Liver (tissue), 9 donors: ENCODE results near the gene RACGAP1. TPM values are rescaled to one million over a fixed set of nuclear protein-coding genes. Genes with fewer than 3 reads are reported as not detected.
A peak's percentile ranks its signal among the peaks of the same experiment; 100 is the strongest.

Experiments used
- DNase-seq: peaks from one replicate; pipeline ENCODE4 v3.0.0-alpha.2; 2017; ENCODE audit warnings: low spot score
- H3K27ac ChIP-seq, 2 donors: one replicate each; pipeline ENCODE4 v1.7.0; 2013; ENCODE audit warnings: inconsistent platforms in 2 of 2, low read length in 2 of 2, control low read depth in 1 of 2, low read depth in 1 of 2, mild to moderate bottlenecking in 1 of 2
- H3K27me3 ChIP-seq, 4 donors: one replicate each; pipeline versions ENCODE4 v1.6.1 to v1.7.0; 2013; ENCODE audit warnings: low read length in 3 of 4, inconsistent platforms in 1 of 4, mild to moderate bottlenecking in 1 of 4, moderate library complexity in 1 of 4; ENCODE audit not compliant: control insufficient read depth in 4 of 4, insufficient read depth in 4 of 4
- H3K36me3 ChIP-seq, 4 donors: one replicate each; pipeline versions ENCODE4 v1.6.1 to v1.7.0; 2013; ENCODE audit warnings: low read length in 3 of 4, mild to moderate bottlenecking in 3 of 4, low read depth in 1 of 4, moderate library complexity in 1 of 4; ENCODE audit not compliant: control insufficient read depth in 4 of 4, insufficient read depth in 3 of 4
- H3K4me1 ChIP-seq, 4 donors: one replicate each; pipeline versions ENCODE4 v1.6.1 to v1.7.0; 2013; ENCODE audit warnings: low read length in 3 of 4, mild to moderate bottlenecking in 3 of 4, moderate library complexity in 1 of 4; ENCODE audit not compliant: control insufficient read depth in 4 of 4, insufficient read depth in 4 of 4
- H3K4me3 ChIP-seq, 3 donors: one replicate each; pipeline versions ENCODE4 v1.6.1 to v1.7.0; 2013; ENCODE audit warnings: low read length in 3 of 3, control low read depth in 1 of 3, low read depth in 1 of 3, mild to moderate bottlenecking in 1 of 3
- H3K9ac ChIP-seq, 2 donors: one replicate each; pipeline ENCODE4 v1.7.0; 2013; ENCODE audit warnings: low read length in 2 of 2, mild to moderate bottlenecking in 2 of 2, moderate library complexity in 2 of 2, control low read depth in 1 of 2, low read depth in 1 of 2
- H3K9me3 ChIP-seq, 4 donors: one replicate each; pipeline versions ENCODE4 v1.6.1 to v1.7.0; 2013; ENCODE audit warnings: low read length in 3 of 4; ENCODE audit not compliant: control insufficient read depth in 4 of 4
- FOXA1 ChIP-seq: IDR thresholded peaks from 2 replicates; pipeline ENCODE4 v1.6.1; 2016; ENCODE audit warnings: antibody characterized with exemption
- FOXA2 ChIP-seq: IDR thresholded peaks from 2 replicates; pipeline ENCODE4 v1.6.1; 2016; ENCODE audit warnings: antibody characterized with exemption
- GABPA ChIP-seq, 2 donors: IDR thresholded peaks in 1 of 2; conservative IDR thresholded peaks in 1 of 2; 2 replicates each; pipeline ENCODE4 v1.6.1; 2016; ENCODE audit warnings: antibody characterized with exemption in 2 of 2, mild to moderate bottlenecking in 1 of 2, moderate library complexity in 1 of 2
- HNF4A ChIP-seq, 2 donors: conservative IDR thresholded peaks; 2 replicates each; pipeline ENCODE4 v1.6.1; 2016; ENCODE audit warnings: antibody characterized with exemption in 2 of 2, mild to moderate bottlenecking in 2 of 2
- HNF4G ChIP-seq: IDR thresholded peaks from 2 replicates; pipeline ENCODE4 v1.6.1; 2016; ENCODE audit warnings: antibody characterized with exemption
- JUND ChIP-seq, 2 donors: IDR thresholded peaks; 2 replicates each; pipeline ENCODE4 v1.6.1; 2016; ENCODE audit warnings: antibody characterized with exemption in 2 of 2
- NR2F2 ChIP-seq: IDR thresholded peaks from 2 replicates; pipeline ENCODE4 v1.6.1; 2016; ENCODE audit warnings: antibody characterized with exemption
- RAD21 ChIP-seq, 2 donors: IDR thresholded peaks; 2 replicates each; pipeline ENCODE4 v1.6.1; 2016; ENCODE audit warnings: antibody characterized with exemption in 2 of 2, mild to moderate bottlenecking in 2 of 2
- RXRA ChIP-seq, 2 donors: IDR thresholded peaks; 2 replicates each; pipeline ENCODE4 v1.6.1; 2017 to 2018; ENCODE audit warnings: antibody characterized with exemption in 2 of 2, mild to moderate bottlenecking in 1 of 2
- SP1 ChIP-seq: IDR thresholded peaks from 2 replicates; pipeline ENCODE4 v1.6.1; 2018; ENCODE audit warnings: antibody characterized with exemption, mild to moderate bottlenecking
- TAF1 ChIP-seq: conservative IDR thresholded peaks from 2 replicates; pipeline ENCODE4 v1.6.1; 2016; ENCODE audit warnings: antibody characterized with exemption, mild to moderate bottlenecking
- YY1 ChIP-seq: IDR thresholded peaks from 2 replicates; pipeline ENCODE4 v1.6.1; 2016; ENCODE audit warnings: antibody characterized with exemption, mild to moderate bottlenecking
- WGBS: extraction: QIAGEN DNeasy Blood & Tissue Kit; methylation state at CpG from one replicate; pipeline ENCODE4 v1.1.7; 2013; 5-methylcytosine and 5-hydroxymethylcytosine counted together
- polyA plus RNA-seq, 2 donors: library from polyadenylated mRNA; stranded (reverse) in 1 of 2; unstranded in 1 of 2; fragments of 200-250 nt in 1 of 2; fragments of >200 nt in 1 of 2; fragmentation: Nextera tagmentation in 1 of 2; extraction: Ambion mirVana in 1 of 2; gene quantifications; one replicate each; pipeline versions ENCODE4 v1.2.1 to v1.2.3, GENCODE V29; 2013 to 2015
- total RNA-seq, 2 donors: library from RNA; depleted of rRNA; stranded (reverse); fragments of >200 nt; gene quantifications; one replicate each; pipeline ENCODE4 v1.2.3, GENCODE V29; 2014
- TF ChIP-seq, protein P1 (sequence below): fragments of 150-350 bp; IDR thresholded peaks from 2 replicates; pipeline ENCODE4 v1.5.1; 2017; ENCODE audit warnings: improper control_type of control experiment, low read depth, low read length; ENCODE audit not compliant: missing input control
- TF ChIP-seq, protein P2 (sequence below): IDR thresholded peaks from 2 replicates; pipeline ENCODE4 v1.6.1; 2016; ENCODE audit warnings: antibody characterized with exemption, mild to moderate bottlenecking
- TF ChIP-seq, protein P3 (sequence below): IDR thresholded peaks from 2 replicates; pipeline ENCODE4 v1.6.1; 2016; ENCODE audit warnings: antibody characterized with exemption
- TF ChIP-seq, protein P4 (sequence below): IDR thresholded peaks from 2 replicates; pipeline ENCODE4 v1.6.1; 2016; ENCODE audit warnings: antibody characterized with exemption
- TF ChIP-seq, protein P5 (sequence below): IDR thresholded peaks from 2 replicates; pipeline ENCODE4 v1.6.1; 2016; ENCODE audit warnings: antibody characterized with exemption
- donor health status: healthy.
- donor health status: healthy.
- donor health status: healthy.
- donor health status: healthy.
- donor health status: healthy.

The RACGAP1 gene
- total and polyA plus RNA-seq, 4 donors, result 1.0 to 38.3 (median 2.9) TPM

DNA sequence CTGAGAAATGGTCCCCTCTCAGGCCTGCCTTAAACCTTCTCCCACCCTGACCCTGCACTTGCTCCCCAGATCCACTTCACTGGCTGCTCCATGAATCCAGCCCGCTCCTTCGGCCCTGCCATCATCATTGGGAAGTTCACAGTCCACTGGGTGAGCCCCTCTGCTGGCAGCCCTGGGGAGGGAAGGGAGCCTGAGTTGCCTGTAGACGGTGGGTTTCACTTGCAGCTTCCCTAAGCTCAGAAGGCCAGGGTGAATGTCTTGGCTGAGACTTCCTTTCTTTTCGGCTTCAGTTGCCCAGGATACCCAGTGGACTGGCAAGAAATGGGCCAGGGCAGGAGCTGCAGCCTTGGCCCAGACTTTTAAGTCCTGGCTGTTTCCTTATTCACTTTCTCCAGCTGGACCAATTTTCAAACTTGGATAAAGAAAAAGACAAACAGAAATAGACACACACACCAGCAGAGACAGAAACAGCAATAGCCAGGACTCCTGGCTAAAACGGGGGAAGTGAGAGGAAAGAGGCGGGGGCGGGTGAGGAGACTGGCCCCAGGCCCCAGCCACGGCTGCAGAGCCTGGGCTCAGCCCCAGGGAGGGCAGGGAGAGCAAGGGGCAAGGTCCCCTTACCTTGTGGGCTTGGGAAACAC is 50.5 kb downstream of the RACGAP1 start:
- H3K4me3 ChIP-seq, result no peak overlapping the region
- 58% methylated on average over 8 of the region's 8 CpGs for WGBS
- DNase-seq, result no peak
- H3K36me3 ChIP-seq, result no peaks in the 10 kb centered on the region
- no peak overlapping the region for H3K27ac ChIP-seq
- no peaks in the 10 kb centered on the region for H3K27me3 ChIP-seq
- peaks cover 1 to 18% (median 8%) of the 10 kb centered on the region in 4 donors for H3K4me1 ChIP-seq
- no peaks in the 10 kb centered on the region for H3K9me3 ChIP-seq
- TF ChIP-seq, protein P1, sequence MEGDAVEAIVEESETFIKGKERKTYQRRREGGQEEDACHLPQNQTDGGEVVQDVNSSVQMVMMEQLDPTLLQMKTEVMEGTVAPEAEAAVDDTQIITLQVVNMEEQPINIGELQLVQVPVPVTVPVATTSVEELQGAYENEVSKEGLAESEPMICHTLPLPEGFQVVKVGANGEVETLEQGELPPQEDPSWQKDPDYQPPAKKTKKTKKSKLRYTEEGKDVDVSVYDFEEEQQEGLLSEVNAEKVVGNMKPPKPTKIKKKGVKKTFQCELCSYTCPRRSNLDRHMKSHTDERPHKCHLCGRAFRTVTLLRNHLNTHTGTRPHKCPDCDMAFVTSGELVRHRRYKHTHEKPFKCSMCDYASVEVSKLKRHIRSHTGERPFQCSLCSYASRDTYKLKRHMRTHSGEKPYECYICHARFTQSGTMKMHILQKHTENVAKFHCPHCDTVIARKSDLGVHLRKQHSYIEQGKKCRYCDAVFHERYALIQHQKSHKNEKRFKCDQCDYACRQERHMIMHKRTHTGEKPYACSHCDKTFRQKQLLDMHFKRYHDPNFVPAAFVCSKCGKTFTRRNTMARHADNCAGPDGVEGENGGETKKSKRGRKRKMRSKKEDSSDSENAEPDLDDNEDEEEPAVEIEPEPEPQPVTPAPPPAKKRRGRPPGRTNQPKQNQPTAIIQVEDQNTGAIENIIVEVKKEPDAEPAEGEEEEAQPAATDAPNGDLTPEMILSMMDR, result no peak
- TF ChIP-seq HNF4G, result no peak
- no peak overlapping the region for H3K9ac ChIP-seq

DNA sequence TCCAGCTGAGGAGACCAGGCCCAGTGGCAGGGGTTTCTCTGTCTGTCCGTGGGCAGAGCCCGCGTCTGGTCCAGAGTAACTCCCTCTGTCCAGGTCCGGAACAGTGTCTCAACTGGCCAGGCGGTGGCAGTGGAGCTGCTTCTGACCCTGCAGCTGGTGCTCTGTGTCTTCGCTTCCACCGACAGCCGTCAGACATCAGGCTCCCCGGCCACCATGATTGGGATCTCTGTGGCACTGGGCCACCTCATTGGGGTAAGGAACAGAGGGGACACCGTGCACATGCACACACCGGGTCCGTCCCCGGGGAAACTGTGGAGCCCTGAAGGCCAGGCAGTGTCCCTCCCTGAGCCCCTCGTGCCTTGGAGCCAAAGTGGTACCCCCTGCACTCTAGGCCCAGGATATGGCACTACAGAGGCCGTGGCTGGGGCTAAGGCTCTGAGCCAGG is 51.0 kb downstream of the RACGAP1 start:
- Histone ChIP-seq H3K36me3 (no peaks in the 10 kb centered on the region), H3K4me1 (peaks cover 1 to 18% (median 8%) of the 10 kb centered on the region in 4 donors), H3K9ac (no peak overlapping the region), H3K4me3 (no peak overlapping the region), H3K27ac (no peak overlapping the region), H3K9me3 (no peaks in the 10 kb centered on the region), H3K27me3 (no peaks in the 10 kb centered on the region)
- WGBS, result 45% methylated on average over 15 of the region's 15 CpGs
- DNase-seq, result no peak
- TF ChIP-seq, protein P2, sequence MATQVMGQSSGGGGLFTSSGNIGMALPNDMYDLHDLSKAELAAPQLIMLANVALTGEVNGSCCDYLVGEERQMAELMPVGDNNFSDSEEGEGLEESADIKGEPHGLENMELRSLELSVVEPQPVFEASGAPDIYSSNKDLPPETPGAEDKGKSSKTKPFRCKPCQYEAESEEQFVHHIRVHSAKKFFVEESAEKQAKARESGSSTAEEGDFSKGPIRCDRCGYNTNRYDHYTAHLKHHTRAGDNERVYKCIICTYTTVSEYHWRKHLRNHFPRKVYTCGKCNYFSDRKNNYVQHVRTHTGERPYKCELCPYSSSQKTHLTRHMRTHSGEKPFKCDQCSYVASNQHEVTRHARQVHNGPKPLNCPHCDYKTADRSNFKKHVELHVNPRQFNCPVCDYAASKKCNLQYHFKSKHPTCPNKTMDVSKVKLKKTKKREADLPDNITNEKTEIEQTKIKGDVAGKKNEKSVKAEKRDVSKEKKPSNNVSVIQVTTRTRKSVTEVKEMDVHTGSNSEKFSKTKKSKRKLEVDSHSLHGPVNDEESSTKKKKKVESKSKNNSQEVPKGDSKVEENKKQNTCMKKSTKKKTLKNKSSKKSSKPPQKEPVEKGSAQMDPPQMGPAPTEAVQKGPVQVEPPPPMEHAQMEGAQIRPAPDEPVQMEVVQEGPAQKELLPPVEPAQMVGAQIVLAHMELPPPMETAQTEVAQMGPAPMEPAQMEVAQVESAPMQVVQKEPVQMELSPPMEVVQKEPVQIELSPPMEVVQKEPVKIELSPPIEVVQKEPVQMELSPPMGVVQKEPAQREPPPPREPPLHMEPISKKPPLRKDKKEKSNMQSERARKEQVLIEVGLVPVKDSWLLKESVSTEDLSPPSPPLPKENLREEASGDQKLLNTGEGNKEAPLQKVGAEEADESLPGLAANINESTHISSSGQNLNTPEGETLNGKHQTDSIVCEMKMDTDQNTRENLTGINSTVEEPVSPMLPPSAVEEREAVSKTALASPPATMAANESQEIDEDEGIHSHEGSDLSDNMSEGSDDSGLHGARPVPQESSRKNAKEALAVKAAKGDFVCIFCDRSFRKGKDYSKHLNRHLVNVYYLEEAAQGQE, result no peak
- TF ChIP-seq FOXA2 (no peak), SP1 (no peak), FOXA1 (no peak), NR2F2 (no peak), HNF4G (no peak), RAD21 (IDR thresholded peaks at IDR 0.05) (peak; percentile 77 to 91), HNF4A (conservative IDR thresholded peaks at IDR 0.05) (no peak), JUND (IDR thresholded peaks at IDR 0.05) (no peak), TAF1 (no peak), YY1 (no peak), GABPA (IDR thresholded peaks at IDR 0.05 in 1 of 2, conservative IDR thresholded peaks at IDR 0.05 in 1 of 2) (no peak), RXRA (IDR thresholded peaks at IDR 0.05) (no peak)
- TF ChIP-seq, protein P3, sequence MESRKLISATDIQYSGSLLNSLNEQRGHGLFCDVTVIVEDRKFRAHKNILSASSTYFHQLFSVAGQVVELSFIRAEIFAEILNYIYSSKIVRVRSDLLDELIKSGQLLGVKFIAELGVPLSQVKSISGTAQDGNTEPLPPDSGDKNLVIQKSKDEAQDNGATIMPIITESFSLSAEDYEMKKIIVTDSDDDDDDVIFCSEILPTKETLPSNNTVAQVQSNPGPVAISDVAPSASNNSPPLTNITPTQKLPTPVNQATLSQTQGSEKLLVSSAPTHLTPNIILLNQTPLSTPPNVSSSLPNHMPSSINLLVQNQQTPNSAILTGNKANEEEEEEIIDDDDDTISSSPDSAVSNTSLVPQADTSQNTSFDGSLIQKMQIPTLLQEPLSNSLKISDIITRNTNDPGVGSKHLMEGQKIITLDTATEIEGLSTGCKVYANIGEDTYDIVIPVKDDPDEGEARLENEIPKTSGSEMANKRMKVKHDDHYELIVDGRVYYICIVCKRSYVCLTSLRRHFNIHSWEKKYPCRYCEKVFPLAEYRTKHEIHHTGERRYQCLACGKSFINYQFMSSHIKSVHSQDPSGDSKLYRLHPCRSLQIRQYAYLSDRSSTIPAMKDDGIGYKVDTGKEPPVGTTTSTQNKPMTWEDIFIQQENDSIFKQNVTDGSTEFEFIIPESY, result no peak
- TF ChIP-seq, protein P4, sequence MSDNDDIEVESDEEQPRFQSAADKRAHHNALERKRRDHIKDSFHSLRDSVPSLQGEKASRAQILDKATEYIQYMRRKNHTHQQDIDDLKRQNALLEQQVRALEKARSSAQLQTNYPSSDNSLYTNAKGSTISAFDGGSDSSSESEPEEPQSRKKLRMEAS, result no peak
- TF ChIP-seq, protein P5, sequence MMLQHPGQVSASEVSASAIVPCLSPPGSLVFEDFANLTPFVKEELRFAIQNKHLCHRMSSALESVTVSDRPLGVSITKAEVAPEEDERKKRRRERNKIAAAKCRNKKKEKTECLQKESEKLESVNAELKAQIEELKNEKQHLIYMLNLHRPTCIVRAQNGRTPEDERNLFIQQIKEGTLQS, result no peak
- TF ChIP-seq, protein P1, result peak; percentile 64
